GM18873 (cell line): ENCODE results near the gene NDE1.
"Not testable (repeated sequence)": the region's sequence is repeated elsewhere in the genome, so short reads cannot be mapped to it uniquely, and the experiment has no call there.

ENCODE experiments used
- ATAC-seq: cut with Tn5 transposase; IDR thresholded peaks from one replicate; pipeline ENCODE4 v1.9.1; 2021; ENCODE audit warnings: mild to moderate bottlenecking, moderate library complexity, moderate number of reproducible peaks; ENCODE audit not compliant: unreplicated experiment, low FRiP score

NDE1 gene

GRCh38 chr16:15650019-15650697 is at the start of gene NDE1:
Gene NDE1 (plus strand): TSS chr16:15650245. CDS start chr16:15664779, 14,534 bp downstream.
- ATAC-seq: peak; percentile 57

- ATAC-seq: no peak
These were observed 48.7 kb upstream of the NDE1 start for GRCh38 chr16:15601212-15601879.

- no peak for ATAC-seq
These were observed 47.6 kb upstream of the NDE1 start for GRCh38 chr16:15602285-15603044.

GRCh38 chr16:15604460-15605440 is 45.3 kb upstream of the NDE1 start:
- ATAC-seq: no peak

- no peak for ATAC-seq
These were observed 44.1 kb upstream of the NDE1 start for GRCh38 chr16:15605839-15606517.

GRCh38 chr16:15606518-15607220 is 43.4 kb upstream of the NDE1 start:
- ATAC-seq: no peak

- not testable (repeated sequence) for ATAC-seq
These were observed 42.8 kb upstream of the NDE1 start for GRCh38 chr16:15607221-15607699.

- no peak for ATAC-seq
These were observed 42.2 kb upstream of the NDE1 start for GRCh38 chr16:15607700-15608396.

- no peak for ATAC-seq
These were observed 41.4 kb upstream of the NDE1 start for GRCh38 chr16:15608398-15609285.

- no peak for ATAC-seq
These were observed 40.8 kb upstream of the NDE1 start for GRCh38 chr16:15609286-15609649.

- no peak for ATAC-seq
These were observed 39.6 kb upstream of the NDE1 start for GRCh38 chr16:15610369-15610871.

GRCh38 chr16:15611610-15612009 is 38.4 kb upstream of the NDE1 start:
- no peak for ATAC-seq

GRCh38 chr16:15613676-15614075 is 36.4 kb upstream of the NDE1 start:
- no peak for ATAC-seq

GRCh38 chr16:15616012-15616411 is 34.0 kb upstream of the NDE1 start:
- ATAC-seq: no peak

- no peak for ATAC-seq
These were observed 33.4 kb upstream of the NDE1 start for GRCh38 chr16:15616475-15617165.

- no peak for ATAC-seq
These were observed 32.1 kb upstream of the NDE1 start for GRCh38 chr16:15617901-15618300.

- ATAC-seq: no peak
These were observed 31.7 kb upstream of the NDE1 start for GRCh38 chr16:15618392-15618791.
